Activated T-cell treated with anti-CD3 and anti-CD28 coated beads, Interleukin-2, amount 50 U/mL, for 24 hours (primary cell): ENCODE data around the gene PITX1.

Source experiments
- DNase-seq: peaks from one replicate; pipeline ENCODE4 v3.0.0-alpha.2; 2020
- H3K27ac Mint-ChIP-seq: 2 replicates; pipeline ENCODE4 v1.8.0; 2020; ENCODE audit warnings: mild to moderate bottlenecking, mixed read lengths
- H3K27me3 Mint-ChIP-seq: 2 replicates; pipeline ENCODE4 v1.8.0; 2020; ENCODE audit warnings: mixed read lengths
- H3K36me3 Mint-ChIP-seq: 2 replicates; pipeline ENCODE4 v1.8.0; 2020; ENCODE audit warnings: low read depth, mixed read lengths
- H3K4me1 Mint-ChIP-seq: 2 replicates; pipeline ENCODE4 v1.8.0; 2020; ENCODE audit warnings: low read depth, mixed read lengths
- H3K4me3 Mint-ChIP-seq: 2 replicates; pipeline ENCODE4 v1.8.0; 2020; ENCODE audit warnings: mild to moderate bottlenecking, moderate library complexity, mixed read lengths
- H3K9me3 Mint-ChIP-seq: 2 replicates; pipeline ENCODE4 v1.8.0; 2020; ENCODE audit warnings: mixed read lengths

Gene PITX1

DNA sequence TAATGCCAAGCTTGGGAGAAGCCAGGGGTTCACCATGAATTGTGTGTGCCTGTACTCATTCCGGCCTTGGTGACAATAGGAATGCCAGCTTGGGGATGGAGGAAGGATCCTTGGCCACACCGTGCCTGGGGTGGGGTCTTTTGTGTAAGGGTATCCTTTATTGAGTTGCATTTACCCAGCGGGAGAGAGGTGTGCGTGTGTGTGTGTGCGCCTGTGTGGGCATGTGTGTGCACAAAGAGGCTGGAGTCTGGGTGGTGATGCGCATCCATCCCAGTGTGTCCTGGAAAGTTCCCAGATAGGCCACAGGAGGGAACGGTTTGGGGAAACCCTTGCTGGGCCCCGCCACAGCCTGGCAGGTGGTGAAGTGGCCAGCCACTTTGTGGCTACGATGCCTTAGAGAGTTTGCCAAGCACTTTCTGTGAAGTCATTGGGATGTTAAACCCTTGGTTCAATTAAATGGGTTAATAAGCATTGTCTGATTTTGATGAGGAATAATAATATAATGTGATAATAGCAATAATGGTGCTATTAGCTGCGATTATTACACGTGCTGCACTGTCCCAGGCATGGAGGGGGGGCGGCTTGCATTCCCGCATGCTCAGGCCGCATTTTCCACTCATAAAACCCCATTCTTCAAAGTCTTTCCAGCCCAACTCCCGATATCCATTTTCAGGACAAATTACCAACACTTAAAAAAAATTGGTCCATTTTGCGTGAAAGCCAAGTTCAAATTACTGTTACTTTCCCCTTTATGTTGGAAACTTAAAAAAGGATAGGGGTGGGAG, 13.7 kb downstream of the PITX1 start:
- no peaks in the 10 kb centered on the region for H3K4me1 Mint-ChIP-seq
- DNase-seq: no peak

DNA sequence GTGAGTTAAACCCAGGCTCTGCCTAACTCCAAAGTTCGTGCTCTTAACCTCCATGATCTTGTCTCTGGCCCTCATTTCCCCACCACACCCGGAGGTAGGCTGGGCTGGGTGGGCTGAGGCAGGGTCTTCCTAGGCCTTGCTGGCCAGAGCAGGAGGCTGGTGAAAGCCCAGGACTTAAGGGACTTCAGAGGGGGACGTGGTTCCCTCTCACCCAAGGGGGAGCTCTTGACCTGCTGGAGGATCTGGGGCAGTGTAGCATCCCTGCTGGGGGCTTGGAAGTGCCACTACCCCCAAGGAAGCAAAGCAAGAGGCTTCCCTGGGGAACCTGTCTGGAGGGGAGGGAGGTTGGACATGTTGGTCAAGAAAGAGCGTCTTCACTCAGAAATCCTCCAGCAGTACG, 14.7 kb downstream of the PITX1 start:
- no peak for DNase-seq
- H3K27ac Mint-ChIP-seq: no peak overlapping the region
- H3K27me3 Mint-ChIP-seq: peaks cover 3% of the 10 kb centered on the region
- no peaks in the 10 kb centered on the region for H3K4me1 Mint-ChIP-seq
- H3K36me3 Mint-ChIP-seq: no peaks in the 10 kb centered on the region
- H3K9me3 Mint-ChIP-seq: no peaks in the 10 kb centered on the region
- no peak overlapping the region for H3K4me3 Mint-ChIP-seq

More for the DNA sequence above, 13.7 kb downstream of the PITX1 start:
- H3K27ac Mint-ChIP-seq: no peak overlapping the region
- peaks cover 6% of the 10 kb centered on the region for H3K27me3 Mint-ChIP-seq
- no peaks in the 10 kb centered on the region for H3K36me3 Mint-ChIP-seq
- H3K9me3 Mint-ChIP-seq: no peaks in the 10 kb centered on the region
- H3K4me3 Mint-ChIP-seq: no peak overlapping the region

DNA sequence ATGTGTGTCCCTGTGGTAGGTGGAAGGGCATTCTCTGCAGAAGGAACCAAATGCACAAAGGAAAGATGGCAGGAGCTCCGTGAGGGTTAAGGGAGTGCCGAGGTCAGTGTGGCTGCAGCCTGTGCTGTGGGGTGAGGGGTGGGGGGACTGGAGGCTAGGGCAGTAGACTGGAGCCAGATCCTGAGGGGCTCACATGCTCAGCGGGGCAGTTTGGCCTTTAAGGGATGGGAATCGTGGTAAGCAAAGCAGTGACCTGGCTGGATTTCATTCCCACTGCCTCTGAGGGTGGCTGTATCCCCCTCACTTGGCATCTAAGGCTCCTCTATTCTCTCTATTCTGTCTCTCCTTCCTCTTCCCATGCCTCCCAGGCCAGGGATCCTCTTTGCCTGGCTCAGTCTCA, 15.6 kb downstream of the PITX1 start:
- Mint-ChIP-seq H3K36me3 (no peaks in the 10 kb centered on the region), H3K27me3 (peaks cover 3% of the 10 kb centered on the region)
- no peak for DNase-seq

DNA sequence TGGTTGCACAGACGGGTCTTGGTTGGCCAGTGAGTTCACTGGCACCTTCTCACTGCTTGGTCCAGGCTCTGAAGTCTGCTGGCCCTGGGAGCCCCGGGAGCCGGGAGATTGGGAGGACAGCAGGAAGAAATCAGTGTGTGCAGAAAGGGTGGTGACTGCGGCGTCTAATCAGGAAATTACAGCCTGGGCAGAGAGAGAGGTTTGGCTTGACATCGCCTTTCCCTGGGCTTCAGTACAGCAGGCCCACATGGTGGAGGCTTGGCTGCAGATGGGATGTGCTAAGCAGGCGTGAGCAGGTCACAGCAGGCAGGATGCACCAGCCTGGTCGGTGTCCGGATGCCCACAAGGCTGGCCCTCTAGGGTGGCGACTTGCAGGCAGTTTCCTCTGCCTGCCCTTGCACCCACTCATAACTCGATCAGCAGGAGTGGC, 17.2 kb downstream of the PITX1 start:
- Mint-ChIP-seq H3K27ac (no peak overlapping the region), H3K4me1 (no peaks in the 10 kb centered on the region), H3K36me3 (no peaks in the 10 kb centered on the region), H3K9me3 (no peaks in the 10 kb centered on the region), H3K4me3 (no peak overlapping the region), H3K27me3 (no peaks in the 10 kb centered on the region)
- no peak for DNase-seq

More for the DNA sequence above, 15.6 kb downstream of the PITX1 start:
- Mint-ChIP-seq H3K4me1 (no peaks in the 10 kb centered on the region), H3K27ac (no peak overlapping the region), H3K9me3 (no peaks in the 10 kb centered on the region), H3K4me3 (no peak overlapping the region)

- DNase-seq: no peak
- no peak overlapping the region for H3K4me3 Mint-ChIP-seq
- H3K4me1 Mint-ChIP-seq: no peaks in the 10 kb centered on the region
- H3K27ac Mint-ChIP-seq: no peak overlapping the region
- no peaks in the 10 kb centered on the region for H3K27me3 Mint-ChIP-seq
- no peaks in the 10 kb centered on the region for H3K36me3 Mint-ChIP-seq
- no peaks in the 10 kb centered on the region for H3K9me3 Mint-ChIP-seq
Measured at GRCh38 chr5:135015942-135016341, 18.1 kb downstream of the PITX1 start.

GRCh38 chr5:135013947-135014570, 20.0 kb downstream of the PITX1 start:
- Mint-ChIP-seq H3K27me3 (no peaks in the 10 kb centered on the region), H3K27ac (no peak overlapping the region), H3K36me3 (no peaks in the 10 kb centered on the region), H3K4me3 (no peak overlapping the region), H3K9me3 (no peaks in the 10 kb centered on the region), H3K4me1 (no peaks in the 10 kb centered on the region)
- no peak for DNase-seq

- DNase-seq: no peak
- Mint-ChIP-seq H3K27me3 (no peaks in the 10 kb centered on the region), H3K9me3 (no peaks in the 10 kb centered on the region), H3K27ac (no peak overlapping the region), H3K36me3 (no peaks in the 10 kb centered on the region), H3K4me3 (no peak overlapping the region), H3K4me1 (no peaks in the 10 kb centered on the region)
Measured at GRCh38 chr5:135013445-135013844, 20.6 kb downstream of the PITX1 start.

GRCh38 chr5:135012951-135013391, 21.1 kb downstream of the PITX1 start:
- H3K4me1 Mint-ChIP-seq: no peaks in the 10 kb centered on the region
- DNase-seq: no peak

GRCh38 chr5:135012033-135012588, 21.9 kb downstream of the PITX1 start:
- Mint-ChIP-seq H3K36me3 (no peaks in the 10 kb centered on the region), H3K27me3 (no peaks in the 10 kb centered on the region), H3K27ac (no peak overlapping the region), H3K4me1 (no peaks in the 10 kb centered on the region), H3K9me3 (no peaks in the 10 kb centered on the region), H3K4me3 (no peak overlapping the region)
- no peak for DNase-seq

More at GRCh38 chr5:135012951-135013391, 21.1 kb downstream of the PITX1 start:
- Mint-ChIP-seq H3K27me3 (no peaks in the 10 kb centered on the region), H3K4me3 (no peak overlapping the region), H3K9me3 (no peaks in the 10 kb centered on the region), H3K27ac (no peak overlapping the region), H3K36me3 (no peaks in the 10 kb centered on the region)

DNA sequence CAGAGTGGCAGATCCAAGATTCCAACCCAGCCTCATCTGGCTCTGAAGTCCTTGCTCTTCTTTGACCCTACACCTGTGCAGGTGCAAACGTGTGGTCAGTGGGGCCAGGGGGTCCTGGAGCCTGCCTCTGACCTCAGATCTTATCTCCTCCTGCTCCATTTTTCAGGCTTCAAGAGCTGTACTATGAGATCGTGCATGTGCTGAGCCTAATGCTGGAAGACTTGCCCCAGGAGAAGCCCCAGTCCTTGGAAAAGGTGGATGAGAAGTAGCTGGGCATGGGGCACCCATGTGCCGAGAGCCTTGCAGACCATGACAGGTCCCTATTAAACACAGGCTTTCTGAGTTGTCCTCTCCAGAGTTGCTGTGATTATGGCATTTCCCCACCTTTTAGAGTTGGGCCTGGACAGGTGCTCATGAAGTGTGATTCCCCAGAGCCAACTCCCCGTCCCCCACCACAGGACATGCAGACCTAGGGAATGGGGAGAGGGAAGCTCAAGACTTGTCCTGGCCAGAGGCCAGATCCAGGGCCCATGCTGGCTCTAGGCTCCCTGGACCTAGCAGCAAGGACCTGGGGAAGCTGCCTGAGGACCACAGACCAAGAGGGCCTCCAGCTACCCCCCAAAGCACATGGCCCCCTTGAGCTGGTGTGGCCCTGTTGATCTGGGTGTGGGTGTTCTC, 22.5 kb downstream of the PITX1 start:
- Mint-ChIP-seq H3K27me3 (no peaks in the 10 kb centered on the region), H3K27ac (no peak overlapping the region), H3K9me3 (no peaks in the 10 kb centered on the region), H3K36me3 (no peaks in the 10 kb centered on the region), H3K4me1 (no peaks in the 10 kb centered on the region), H3K4me3 (no peak overlapping the region)
- no peak for DNase-seq

- no peaks in the 10 kb centered on the region for H3K4me1 Mint-ChIP-seq
- no peaks in the 10 kb centered on the region for H3K9me3 Mint-ChIP-seq
- H3K4me3 Mint-ChIP-seq: no peak overlapping the region
- DNase-seq: no peak
- no peak overlapping the region for H3K27ac Mint-ChIP-seq
- no peaks in the 10 kb centered on the region for H3K36me3 Mint-ChIP-seq
- no peaks in the 10 kb centered on the region for H3K27me3 Mint-ChIP-seq
Measured at GRCh38 chr5:135010502-135011354, 23.3 kb downstream of the PITX1 start.

GRCh38 chr5:135009736-135010501, 24.1 kb downstream of the PITX1 start:
- Mint-ChIP-seq H3K4me3 (no peak overlapping the region), H3K27me3 (no peaks in the 10 kb centered on the region), H3K27ac (no peak overlapping the region), H3K4me1 (no peaks in the 10 kb centered on the region), H3K36me3 (no peaks in the 10 kb centered on the region), H3K9me3 (no peaks in the 10 kb centered on the region)
- no peak for DNase-seq

- no peaks in the 10 kb centered on the region for H3K4me1 Mint-ChIP-seq
- no peak for DNase-seq
- no peak overlapping the region for H3K4me3 Mint-ChIP-seq
- no peaks in the 10 kb centered on the region for H3K36me3 Mint-ChIP-seq
- no peak overlapping the region for H3K27ac Mint-ChIP-seq
- H3K9me3 Mint-ChIP-seq: no peaks in the 10 kb centered on the region
- no peaks in the 10 kb centered on the region for H3K27me3 Mint-ChIP-seq
Measured at GRCh38 chr5:135008981-135009735, 24.9 kb downstream of the PITX1 start.
